GM13977 (cell line): ENCODE results near the gene IL1R1.
A peak's percentile ranks its signal among the peaks of the same experiment; 100 is the strongest.

Experiments
- DNase-seq: peaks from one replicate; pipeline ENCODE4 v3.0.0; 2012; ENCODE audit warnings: low spot score
- CTCF ChIP-seq: IDR thresholded peaks from 2 replicates; pipeline ENCODE4 v1.5.1; 2012; ENCODE audit warnings: mild to moderate bottlenecking, control low read depth; ENCODE audit not compliant: insufficient read depth; ENCODE audit errors: extremely low read depth, missing control alignments
- in situ Hi-C: fragments of 300-500 bp; cut with MboI; formaldehyde crosslinking; loops from one replicate; pipeline ENCODE4 v1.12.0; 2022; ENCODE audit warnings: low sequenced_read_pairs, low pct_unique_long_range_greater_than_20kb, mixed read lengths, inconsistent platforms; ENCODE audit not compliant: unreplicated experiment

IL1R1 gene

GRCh38 chr2:102141970-102142828 is at the start of gene IL1R1:
IL1R1 (plus strand) TSS chr2:102142746; CDS start chr2:102157725, 14,979 bp downstream.
- DNase-seq: peak; percentile 56
- in situ Hi-C loops: no loop called here
- TF ChIP-seq CTCF: no peak

- in situ Hi-C loops: no loop called here
- no peak for DNase-seq
Observed at GRCh38 chr2:102093662-102094061, 48.9 kb upstream of the IL1R1 start.

GRCh38 chr2:102094917-102095316 is 47.6 kb upstream of the IL1R1 start:
- in situ Hi-C loops: no loop called here
- no peak for TF ChIP-seq CTCF
- DNase-seq: no peak

More at GRCh38 chr2:102093662-102094061, 48.9 kb upstream of the IL1R1 start:
- no peak for TF ChIP-seq CTCF

GRCh38 chr2:102096103-102096502 is 46.4 kb upstream of the IL1R1 start:
- DNase-seq: no peak
- in situ Hi-C loops: no loop called here
- TF ChIP-seq CTCF: no peak

GRCh38 chr2:102098756-102099155 is 43.8 kb upstream of the IL1R1 start:
- TF ChIP-seq CTCF: no peak
- in situ Hi-C loops: no loop called here
- DNase-seq: no peak

- no peak for DNase-seq
- in situ Hi-C loops: no loop called here
- no peak for TF ChIP-seq CTCF
Observed at GRCh38 chr2:102099536-102100298, 42.8 kb upstream of the IL1R1 start.
